Activated T-cell treated with anti-CD3 and anti-CD28 coated beads, Interleukin-2, amount 50 U/mL, for 48 hours (primary cell): Measurements from ENCODE around the gene TMEM260.

Experiments
- DNase-seq, 2 experiments: peaks; one replicate each; pipeline ENCODE4 v3.0.0-alpha.2; 2020

The TMEM260 gene

GRCh38 chr14:56579345-56580220 is at the start of gene TMEM260:
TMEM260 (plus strand) TSS chr14:56579798; CDS start chr14:56579915, 117 bp downstream.
- peak; percentile 94 to 95 for DNase-seq

DNA sequence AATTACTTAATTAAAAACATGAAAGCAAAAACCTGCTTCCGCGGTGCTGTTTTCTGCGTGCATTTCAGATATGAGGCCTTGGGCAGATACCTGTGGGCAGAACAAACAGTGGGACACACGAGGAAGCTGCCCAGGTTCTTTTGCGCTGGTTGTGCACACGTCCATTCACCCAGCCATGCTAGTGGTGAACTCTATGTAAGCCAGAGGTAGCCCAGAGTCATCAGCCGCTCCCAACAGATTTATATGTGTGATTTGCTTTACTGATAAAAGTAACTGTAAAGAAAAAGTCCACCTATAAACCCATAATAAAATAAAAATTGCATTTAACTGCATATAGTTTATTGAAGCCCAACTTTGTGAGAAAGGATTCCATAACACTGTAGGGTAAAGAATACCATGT is 47.1 kb upstream of the TMEM260 start:
- DNase-seq = no peak

DNA sequence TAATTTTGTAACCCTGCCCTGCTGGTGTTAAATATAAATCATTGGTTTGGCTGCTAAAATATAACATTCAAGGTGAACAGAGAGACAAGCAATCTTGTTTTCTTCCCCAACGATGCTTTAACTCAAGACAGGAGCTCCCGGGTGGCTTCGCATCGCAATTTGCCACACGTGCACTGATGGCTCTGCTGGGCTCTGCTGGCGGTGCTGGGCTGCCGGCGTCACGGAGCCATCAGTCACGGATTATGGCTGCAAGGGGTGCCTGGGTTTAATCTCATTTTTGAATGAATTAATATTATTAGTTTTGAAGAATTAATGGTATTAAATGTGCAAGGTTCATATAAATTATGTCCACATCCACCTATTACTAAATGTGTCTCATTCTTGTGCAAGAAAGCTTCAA is 44.9 kb upstream of the TMEM260 start:
- no peak for DNase-seq

GRCh38 chr14:56539862-56540261 is 39.7 kb upstream of the TMEM260 start:
- DNase-seq = no peak

GRCh38 chr14:56543436-56543835 is 36.2 kb upstream of the TMEM260 start:
- DNase-seq = no peak

DNA sequence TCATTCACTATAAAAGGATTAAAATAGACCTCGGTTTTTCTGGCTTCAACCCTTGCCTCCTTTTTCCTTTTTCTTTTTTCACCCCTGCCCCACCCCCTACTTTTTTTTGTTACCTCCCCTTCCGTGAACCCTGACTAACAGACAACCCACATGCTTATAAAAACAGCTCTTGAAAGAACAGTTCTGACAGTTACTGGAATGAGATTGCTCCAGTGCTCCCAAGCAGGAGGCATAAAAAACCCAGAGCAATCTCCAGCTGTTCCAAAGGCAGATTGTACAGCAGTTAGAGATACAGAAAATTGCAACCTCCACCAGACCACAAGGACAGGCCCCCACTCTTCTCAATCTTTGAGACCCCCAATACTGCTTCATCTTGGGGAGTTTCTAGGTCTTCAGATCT is 29.9 kb upstream of the TMEM260 start:
- no peak for DNase-seq

DNA sequence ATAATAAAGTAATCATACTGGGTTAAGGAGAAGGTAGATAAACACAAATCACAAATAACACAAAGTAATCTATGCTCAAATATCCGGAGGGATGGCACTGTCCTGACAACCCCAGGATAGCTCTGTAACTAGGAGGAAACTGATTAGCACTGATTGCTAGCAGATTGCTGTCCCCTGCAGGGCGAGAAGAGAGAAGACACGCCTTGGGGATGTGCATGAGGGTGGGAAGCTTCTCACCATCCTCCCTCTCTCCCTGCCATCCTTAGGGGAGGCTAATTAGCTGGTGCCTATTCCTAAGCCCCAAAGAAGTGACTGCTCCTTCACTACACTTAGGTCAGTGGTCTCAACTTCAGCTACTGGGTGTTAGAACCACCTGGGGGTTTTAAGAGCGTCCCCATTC is 27.0 kb upstream of the TMEM260 start:
- no peak for DNase-seq

DNA sequence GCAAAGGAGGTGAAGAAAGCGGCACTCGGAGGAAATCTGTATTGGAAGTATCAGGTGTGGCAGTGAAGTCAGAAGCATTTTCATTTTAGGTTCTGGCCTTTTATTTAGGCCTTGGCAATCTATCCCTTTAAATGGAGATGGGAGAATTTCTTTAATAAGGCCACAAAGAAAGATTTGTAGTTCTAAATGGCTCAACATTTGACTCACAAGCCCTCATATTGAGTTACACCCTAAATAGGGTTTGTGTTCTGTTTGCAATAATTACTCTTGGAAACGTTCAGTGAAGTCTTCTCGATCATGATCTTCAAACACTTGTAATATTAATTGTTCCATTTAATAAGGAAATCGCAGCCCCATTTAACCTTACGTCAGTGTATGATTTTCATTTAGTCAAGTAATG is 25.3 kb upstream of the TMEM260 start:
- DNase-seq = no peak

DNA sequence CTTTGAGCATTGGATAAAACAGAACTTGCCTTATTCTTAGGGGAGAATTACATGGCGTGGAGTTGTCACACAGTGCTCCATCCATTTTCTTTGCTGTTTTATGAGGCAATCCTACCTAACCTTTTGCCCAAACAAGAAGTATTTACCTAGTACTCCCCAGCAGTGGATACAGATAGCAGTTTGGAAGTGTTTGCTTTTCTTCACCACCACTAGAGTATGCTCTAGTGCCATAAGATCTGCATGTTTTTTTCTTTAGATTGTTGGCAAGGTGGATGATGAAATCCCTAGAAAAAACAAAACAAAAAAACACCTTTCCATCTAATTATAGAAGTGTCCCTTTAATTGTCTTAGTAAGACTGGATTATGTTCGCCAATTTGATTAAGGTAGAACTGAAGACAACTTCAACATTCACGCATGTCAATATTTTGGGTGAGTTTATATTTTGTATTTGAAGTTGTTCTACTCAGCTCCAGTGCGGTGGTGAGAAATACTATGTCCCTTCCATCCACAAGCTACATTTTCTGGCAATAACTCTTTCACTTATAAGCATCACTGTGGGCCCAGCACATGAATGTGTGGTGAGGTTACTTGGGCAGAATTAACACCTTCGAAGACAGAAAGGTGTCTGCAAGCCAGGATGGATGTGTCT is 23.6 kb upstream of the TMEM260 start:
- DNase-seq = no peak

GRCh38 chr14:56559182-56559581 is 20.4 kb upstream of the TMEM260 start:
- DNase-seq = no peak

DNA sequence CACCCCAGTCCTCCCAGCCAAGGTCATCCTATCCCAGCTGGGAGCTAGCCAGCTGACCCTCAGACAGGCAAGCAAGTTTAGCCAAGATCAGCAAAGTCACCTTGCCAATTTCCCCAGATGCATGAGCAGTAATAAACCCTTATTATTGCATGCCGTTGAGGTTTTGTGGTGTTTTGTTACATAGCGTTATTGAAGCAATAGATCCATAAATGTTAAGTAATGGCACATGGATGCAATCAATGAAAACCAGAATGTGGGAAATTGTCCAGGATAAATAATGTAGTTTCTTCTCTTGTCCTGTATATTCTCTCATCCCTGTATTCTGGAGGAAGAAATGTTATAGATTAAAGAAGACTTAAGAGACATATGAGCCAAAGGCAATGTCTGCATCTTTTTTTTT is 18.0 kb upstream of the TMEM260 start:
- DNase-seq = no peak

DNA sequence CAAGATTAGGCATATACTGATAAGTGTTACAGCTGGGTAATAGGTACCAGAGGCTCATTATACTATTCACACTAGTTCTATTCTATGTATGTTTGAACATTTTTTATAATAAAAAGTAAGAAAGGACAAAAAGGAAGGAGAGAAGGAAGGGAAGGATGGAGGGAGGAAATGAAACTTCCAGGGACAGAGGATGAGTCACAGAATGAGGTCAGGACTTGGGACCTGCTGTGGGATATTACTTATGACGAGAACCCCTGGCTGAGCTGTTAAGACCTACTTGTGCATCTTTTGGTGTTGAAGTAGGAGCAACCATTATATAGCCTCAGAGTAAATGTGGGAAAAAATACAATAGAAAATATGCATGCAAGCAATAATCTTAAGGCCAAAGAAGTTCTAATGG is 16.7 kb upstream of the TMEM260 start:
- DNase-seq = no peak

- DNase-seq = no peak
These were observed 10.4 kb upstream of the TMEM260 start for GRCh38 chr14:56569174-56569573.

GRCh38 chr14:56570295-56570694 is 9.3 kb upstream of the TMEM260 start:
- no peak for DNase-seq

GRCh38 chr14:56580221-56580711 is 668 bp downstream of the TMEM260 start:
- no peak for DNase-seq

- DNase-seq = no peak
These were observed 1.6 kb downstream of the TMEM260 start for GRCh38 chr14:56581041-56581727.

GRCh38 chr14:56585461-56586084 is 6.0 kb downstream of the TMEM260 start:
- no peak for DNase-seq

GRCh38 chr14:56587701-56588100 is 8.1 kb downstream of the TMEM260 start:
- no peak for DNase-seq

- DNase-seq = no peak
These were observed 10.9 kb downstream of the TMEM260 start for GRCh38 chr14:56590535-56590960.

DNA sequence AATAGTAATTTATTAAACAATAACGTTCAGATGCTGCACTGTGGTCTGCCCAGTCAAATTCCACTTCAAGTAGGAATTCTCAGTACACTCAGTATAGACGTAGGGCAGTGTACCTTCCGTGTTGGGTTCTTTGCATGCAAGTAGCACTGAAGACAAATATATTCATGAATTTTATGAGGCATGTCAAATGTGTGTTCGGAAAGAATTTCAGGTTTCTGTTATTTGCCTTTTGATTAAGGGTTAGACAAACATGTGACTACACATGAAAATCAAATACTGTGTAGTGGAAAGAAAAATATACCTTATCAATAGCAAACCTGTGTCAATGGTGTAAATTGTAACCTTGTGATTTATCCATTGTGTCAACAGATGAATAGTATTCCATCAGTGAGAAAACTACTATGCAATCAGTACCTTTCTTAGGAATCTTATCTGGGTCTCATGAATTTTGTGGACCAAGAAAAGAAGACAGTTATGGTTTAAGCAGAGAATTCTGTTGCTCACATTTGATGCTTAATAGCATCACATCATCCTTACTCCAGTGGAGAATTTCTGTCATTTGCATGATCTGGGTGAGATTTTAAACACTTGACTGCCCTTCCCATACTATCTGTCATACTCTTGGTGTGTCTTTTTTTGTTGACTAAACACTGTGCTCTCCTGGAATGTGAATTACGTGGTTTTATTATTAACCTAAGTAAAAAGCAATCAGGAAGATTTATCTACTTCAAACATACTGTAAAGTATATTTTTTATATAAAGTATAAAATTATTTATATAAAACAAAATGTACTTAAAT is 13.3 kb downstream of the TMEM260 start:
- no peak for DNase-seq

DNA sequence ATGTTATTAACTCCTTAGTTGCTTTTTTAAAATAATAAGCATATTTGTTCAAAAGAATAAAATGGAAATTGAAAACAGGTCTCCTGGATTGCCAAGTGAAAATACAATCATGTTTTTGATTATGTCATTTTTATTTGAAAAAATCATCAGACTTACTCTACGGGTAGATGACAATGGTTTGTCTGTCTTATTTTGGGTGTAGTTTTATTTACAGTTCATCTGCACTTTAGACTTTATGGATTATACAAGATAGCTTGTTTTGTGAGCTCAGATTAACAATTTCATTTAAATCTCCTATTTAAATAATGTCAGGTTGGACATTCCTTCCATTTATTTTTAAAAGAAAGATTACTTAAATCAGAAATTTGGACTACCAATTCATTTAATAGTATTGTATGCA is 14.8 kb downstream of the TMEM260 start:
- no peak for DNase-seq

DNA sequence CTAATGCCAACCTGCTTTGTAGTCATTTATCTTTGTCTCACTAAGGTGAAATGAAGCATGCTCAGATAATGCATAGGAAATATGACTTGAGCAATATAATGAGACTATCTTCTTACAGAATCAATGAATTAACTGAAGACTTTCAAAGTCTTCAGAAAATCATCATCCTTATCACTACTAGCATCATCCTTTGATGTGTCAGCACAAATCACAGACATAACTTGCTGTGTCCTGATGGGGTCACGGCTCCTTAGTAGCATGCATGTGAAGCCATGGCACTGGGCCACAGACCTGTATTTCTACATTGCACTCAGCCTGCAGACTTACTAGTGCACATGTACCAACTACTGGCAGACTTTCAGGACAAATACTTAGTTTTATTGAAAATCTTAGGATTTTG is 18.9 kb downstream of the TMEM260 start:
- no peak for DNase-seq
